NCI-H2029 treated with DMSO at 0.1 percent for 48 hours (cell line): Measurements from ENCODE around the gene PDE4A.

Experiments
- DNase-seq: peaks from one replicate; lab custom pipeline; 2025; lab: John Stamatoyannopoulos, UW

Gene PDE4A

DNA sequence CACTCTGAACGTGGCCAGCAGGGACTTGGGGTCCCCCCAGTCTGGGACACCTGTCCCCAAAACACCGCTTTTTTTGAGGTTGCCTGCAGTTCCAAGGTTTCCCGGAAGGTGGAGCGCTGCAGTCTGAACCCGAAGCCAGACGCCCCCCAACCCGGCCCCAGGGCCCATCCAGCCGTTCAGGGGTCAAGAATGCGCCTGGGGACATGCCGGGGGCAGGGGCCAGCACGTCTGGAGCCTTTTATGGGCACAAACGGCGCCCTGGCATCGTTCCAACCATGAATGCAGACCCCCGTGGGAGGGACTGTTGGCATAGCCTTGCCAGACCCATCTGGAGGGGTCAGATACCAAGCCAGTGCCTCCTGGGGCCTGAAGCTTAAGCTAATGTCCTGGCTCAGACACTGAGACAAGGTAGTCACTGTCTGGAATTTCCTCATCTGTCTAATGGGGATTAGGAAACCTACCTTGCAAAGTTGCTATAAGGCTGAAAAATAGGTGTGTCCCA is 90.0 kb downstream of the PDE4A start:
- DNase-seq = no peak

DNA sequence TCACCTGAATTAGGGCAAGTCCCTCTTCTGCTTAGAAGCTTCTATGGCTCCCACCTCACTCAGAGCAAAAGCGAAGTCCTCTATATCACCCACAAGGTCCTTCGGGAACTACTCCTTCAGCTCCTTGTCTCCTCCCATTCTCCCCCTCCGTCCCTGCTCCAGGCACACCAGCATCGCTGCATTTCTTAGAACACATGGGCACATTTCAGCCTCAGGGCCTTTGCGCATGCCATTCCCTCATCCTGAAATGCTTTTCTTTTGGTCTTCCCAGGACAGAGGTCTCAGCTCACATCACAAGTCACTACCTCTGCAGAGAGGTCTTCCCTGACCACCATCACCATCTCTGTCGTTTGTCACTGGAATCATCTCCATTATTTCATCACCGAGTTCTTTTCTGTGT is 92.9 kb downstream of the PDE4A start:
- no peak for DNase-seq

- DNase-seq = no peak
These were observed 94.1 kb downstream of the PDE4A start for GRCh38 chr19:10514211-10515145.

GRCh38 chr19:10516064-10516385 is 95.7 kb downstream of the PDE4A start:
- DNase-seq = no peak

DNA sequence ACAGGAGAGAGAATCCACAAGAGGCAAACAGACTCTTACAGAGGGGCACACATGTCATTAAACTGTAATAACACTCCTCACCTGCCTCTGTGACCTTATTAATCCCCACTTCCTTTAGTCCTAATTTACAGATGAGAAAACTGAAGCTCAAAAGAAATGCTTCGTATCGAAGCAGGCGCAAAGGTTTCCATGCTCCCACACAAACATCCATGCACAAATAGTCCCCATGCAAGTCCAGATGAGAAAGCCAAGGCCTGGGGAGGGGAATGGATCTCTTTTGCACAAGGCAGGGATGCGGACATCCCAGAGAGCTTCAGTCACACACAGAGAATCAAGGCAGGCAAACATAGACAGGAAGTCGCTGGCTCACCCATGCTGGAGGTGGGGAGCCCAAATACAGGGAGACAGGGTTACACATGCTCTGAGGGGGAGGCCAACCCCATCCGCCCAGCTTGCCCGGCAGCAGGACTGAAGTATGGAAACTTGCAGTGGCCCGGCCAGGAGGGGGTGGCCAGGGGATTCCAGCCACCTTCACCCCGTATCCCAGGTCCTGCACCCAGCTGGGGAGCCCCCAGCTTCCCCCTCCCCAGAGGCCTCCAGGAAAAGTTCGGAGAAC is 96.4 kb downstream of the PDE4A start:
- DNase-seq = no peak

DNA sequence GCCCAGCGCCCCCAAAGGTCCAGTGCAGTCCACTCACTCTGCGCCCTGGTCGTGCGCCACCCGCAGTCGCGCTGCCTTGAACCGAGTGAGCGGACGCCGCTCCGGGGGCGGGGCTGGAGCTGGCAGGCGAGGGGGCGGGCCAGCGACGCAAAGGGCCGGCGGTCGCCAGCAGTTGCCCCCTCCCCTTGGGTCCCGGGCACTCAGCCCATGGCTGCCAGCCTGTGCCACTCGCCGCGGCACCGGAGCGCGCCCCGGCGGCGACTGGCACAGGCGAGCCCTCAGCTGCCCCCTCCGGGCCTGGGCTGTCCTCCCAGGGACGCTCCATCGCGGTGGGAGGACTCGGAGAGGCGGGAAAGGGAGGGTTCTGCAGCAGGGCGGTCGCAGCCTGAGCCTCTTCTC is 97.0 kb downstream of the PDE4A start, which contains the start of gene S1PR5:
Gene S1PR5 (minus strand): TSS at position 87 of the 399 bp plus-strand sequence. CDS start 2,436 bp downstream, outside the sequence.
- no peak for DNase-seq

GRCh38 chr19:10517760-10518443 is 97.6 kb downstream of the PDE4A start:
- DNase-seq = no peak

GRCh38 chr19:10518444-10519361 is 98.4 kb downstream of the PDE4A start:
- no peak for DNase-seq
